Measurements from ENCODE around the gene PLEKHJ1. TPM values are rescaled to one million over a fixed set of nuclear protein-coding genes. Genes with fewer than 3 reads are reported as not detected.

PLEKHJ1 gene
- total RNA-seq, 1 donor from 2014 or later: 116 TPM

- Mint-ChIP-seq H3K27ac (peak overlapping the region; percentile 67), H3K4me1 (ENCODE audit: low read depth) (peaks cover 27% of the 10 kb centered on the region), H3K27me3 (no peaks in the 10 kb centered on the region), H3K36me3 (ENCODE audit: insufficient read depth) (peaks cover 8% of the 10 kb centered on the region), H3K4me3 (ENCODE audit: low read depth) (peak overlapping the region; percentile 21), H3K9me3 (ENCODE audit: low read depth) (no peaks in the 10 kb centered on the region)
- TF ChIP-seq, protein P1, sequence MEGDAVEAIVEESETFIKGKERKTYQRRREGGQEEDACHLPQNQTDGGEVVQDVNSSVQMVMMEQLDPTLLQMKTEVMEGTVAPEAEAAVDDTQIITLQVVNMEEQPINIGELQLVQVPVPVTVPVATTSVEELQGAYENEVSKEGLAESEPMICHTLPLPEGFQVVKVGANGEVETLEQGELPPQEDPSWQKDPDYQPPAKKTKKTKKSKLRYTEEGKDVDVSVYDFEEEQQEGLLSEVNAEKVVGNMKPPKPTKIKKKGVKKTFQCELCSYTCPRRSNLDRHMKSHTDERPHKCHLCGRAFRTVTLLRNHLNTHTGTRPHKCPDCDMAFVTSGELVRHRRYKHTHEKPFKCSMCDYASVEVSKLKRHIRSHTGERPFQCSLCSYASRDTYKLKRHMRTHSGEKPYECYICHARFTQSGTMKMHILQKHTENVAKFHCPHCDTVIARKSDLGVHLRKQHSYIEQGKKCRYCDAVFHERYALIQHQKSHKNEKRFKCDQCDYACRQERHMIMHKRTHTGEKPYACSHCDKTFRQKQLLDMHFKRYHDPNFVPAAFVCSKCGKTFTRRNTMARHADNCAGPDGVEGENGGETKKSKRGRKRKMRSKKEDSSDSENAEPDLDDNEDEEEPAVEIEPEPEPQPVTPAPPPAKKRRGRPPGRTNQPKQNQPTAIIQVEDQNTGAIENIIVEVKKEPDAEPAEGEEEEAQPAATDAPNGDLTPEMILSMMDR (IDR thresholded peaks at IDR 0.05; ENCODE audit: unreplicated experiment): no peak
- DNase-seq (ENCODE audit: low spot score, unreplicated experiment): no peak
Observed at GRCh38 chr19:2242816-2243215, 6.7 kb upstream of the PLEKHJ1 start.

DNA sequence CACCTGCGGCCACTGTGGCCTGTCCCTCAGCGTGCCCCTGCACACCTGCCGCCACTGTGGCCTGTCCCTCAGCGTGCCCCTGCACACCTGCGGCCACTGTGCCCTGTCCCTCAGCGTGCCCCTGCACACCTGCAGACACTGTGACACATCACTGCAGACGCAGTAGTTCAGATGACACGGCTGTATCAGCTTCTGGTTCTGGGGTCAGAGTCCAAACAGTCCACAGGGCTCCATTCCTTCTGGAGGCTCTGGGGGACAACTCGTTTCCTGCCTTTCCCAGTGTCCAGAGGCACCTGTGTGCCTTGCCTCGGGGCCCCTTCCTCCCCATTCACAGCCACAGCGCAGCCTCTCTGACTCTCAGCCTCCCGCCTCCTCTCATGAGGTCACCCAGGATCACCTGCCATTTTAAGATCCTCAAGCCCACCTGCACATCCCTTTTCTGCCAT, 6.0 kb upstream of the PLEKHJ1 start:
- Mint-ChIP-seq H3K27me3 (no peaks in the 10 kb centered on the region), H3K27ac (peak overlapping the region; percentile 64), H3K36me3 (ENCODE audit: insufficient read depth) (peaks cover 8% of the 10 kb centered on the region), H3K4me3 (ENCODE audit: low read depth) (no peak overlapping the region), H3K4me1 (ENCODE audit: low read depth) (peaks cover 30% of the 10 kb centered on the region), H3K9me3 (ENCODE audit: low read depth) (no peaks in the 10 kb centered on the region)
- TF ChIP-seq, protein P1 (IDR thresholded peaks at IDR 0.05; ENCODE audit: unreplicated experiment): no peak
- DNase-seq (ENCODE audit: low spot score, unreplicated experiment): no peak

DNA sequence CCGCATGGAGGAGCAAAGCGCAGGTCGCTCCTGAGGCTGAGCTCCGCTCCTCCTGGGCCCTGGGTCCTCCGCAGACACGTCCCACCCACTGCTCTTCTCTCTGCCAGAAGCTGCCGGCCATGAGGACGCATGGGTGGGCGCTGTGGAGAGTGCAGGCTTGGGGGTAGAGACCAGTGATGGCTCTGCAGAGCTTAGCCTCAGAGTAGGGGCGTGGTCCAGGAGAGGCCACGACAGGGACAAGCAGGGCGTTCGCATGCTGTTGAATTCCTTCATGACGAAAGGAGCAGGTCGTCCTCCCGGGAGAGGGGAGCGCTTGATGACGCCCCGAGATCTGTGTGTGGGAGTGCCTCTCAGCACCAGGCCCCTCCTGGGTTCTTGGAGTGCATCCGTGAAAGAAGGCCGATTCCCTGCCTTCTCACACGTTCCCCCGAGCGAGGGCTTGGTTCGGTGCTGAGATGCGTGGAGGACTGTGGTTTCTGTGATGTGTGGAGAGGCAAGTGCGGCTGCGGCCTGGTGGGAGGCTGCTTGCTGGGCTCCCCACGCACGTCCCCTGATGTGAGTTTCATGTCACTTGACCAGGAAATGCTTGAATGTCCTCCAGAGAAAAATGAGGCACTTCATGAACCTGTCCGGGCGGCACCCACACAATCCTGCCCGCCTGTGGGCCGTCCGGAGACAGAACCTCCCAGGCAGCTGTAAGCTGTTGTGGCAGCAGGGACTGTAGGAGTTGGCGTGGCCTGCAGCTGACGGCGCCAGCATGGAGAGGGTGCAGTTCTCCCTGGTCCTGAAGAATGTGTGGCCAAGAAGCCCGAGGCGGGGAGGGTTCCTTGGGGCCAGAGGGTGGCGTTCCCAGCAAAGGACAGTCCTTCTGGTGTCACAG, 5.0 kb upstream of the PLEKHJ1 start:
- H3K36me3 Mint-ChIP-seq (ENCODE audit: insufficient read depth): peaks cover 9% of the 10 kb centered on the region
- peaks cover 33% of the 10 kb centered on the region for H3K4me1 Mint-ChIP-seq (ENCODE audit: low read depth)
- peak overlapping the region; percentile 92 for H3K27ac Mint-ChIP-seq
- H3K4me3 Mint-ChIP-seq (ENCODE audit: low read depth): peak overlapping the region; percentile 95
- H3K27me3 Mint-ChIP-seq: no peaks in the 10 kb centered on the region
- TF ChIP-seq, protein P1 (IDR thresholded peaks at IDR 0.05; ENCODE audit: unreplicated experiment): no peak
- H3K9me3 Mint-ChIP-seq (ENCODE audit: low read depth): no peaks in the 10 kb centered on the region
- no peak for DNase-seq (ENCODE audit: low spot score, unreplicated experiment)

DNA sequence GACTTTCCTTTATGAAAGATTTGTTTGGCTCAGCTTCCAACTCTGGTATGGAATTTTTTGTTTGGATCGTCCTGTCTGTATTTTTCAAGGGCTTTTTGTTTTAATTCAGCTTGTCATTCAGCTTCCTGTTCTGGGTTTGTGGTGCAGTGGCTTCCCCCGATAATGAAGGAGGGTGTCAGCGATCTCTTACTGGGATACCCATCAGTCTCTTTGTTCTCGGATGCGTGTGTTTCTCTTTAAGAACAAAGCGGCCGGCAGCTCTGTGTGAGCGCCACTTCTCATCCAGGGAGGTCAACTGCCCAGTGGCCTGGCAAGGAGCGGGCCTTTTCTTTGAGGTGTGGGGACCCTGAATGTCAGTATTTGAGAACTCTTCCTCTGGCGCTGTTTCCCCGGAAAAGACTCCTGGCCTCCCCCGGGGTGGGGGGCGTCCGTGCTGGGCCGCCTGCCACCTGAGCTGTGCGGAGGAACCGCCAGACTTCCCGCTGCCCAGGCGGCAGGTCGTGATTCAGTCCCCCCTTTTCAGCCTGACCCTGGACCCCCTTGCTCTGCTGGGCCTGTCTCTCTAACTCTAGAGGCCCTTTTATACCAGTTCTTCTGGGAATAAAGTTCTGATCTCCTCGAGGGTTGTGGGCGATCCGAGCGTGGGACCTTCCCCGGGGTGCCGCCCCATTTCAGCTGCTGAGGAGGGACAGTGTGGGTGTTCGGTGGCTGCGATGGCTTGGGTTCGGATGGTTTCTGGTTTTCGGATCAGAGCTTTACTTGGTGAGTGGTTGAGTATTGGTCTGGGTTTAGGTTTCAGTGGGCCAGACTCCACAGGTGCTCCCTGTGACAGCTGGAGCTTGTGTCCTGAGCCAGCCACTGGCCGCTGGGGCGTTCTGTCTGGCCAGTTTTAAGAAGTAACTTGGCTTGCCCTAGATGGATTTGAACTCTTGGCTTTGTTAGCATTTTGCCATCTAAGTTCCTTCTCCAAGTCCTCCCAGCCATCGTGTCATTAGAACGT, 3.9 kb upstream of the PLEKHJ1 start:
- H3K27me3 Mint-ChIP-seq: no peaks in the 10 kb centered on the region
- H3K4me1 Mint-ChIP-seq (ENCODE audit: low read depth): peaks cover 36% of the 10 kb centered on the region
- peaks cover 6% of the 10 kb centered on the region for H3K36me3 Mint-ChIP-seq (ENCODE audit: insufficient read depth)
- H3K4me3 Mint-ChIP-seq (ENCODE audit: low read depth): peak overlapping the region; percentile 95
- TF ChIP-seq, protein P1 (IDR thresholded peaks at IDR 0.05; ENCODE audit: unreplicated experiment): no peak
- peak overlapping the region; percentile 92 for H3K27ac Mint-ChIP-seq
- DNase-seq (ENCODE audit: low spot score, unreplicated experiment): no peak
- no peaks in the 10 kb centered on the region for H3K9me3 Mint-ChIP-seq (ENCODE audit: low read depth)

DNA sequence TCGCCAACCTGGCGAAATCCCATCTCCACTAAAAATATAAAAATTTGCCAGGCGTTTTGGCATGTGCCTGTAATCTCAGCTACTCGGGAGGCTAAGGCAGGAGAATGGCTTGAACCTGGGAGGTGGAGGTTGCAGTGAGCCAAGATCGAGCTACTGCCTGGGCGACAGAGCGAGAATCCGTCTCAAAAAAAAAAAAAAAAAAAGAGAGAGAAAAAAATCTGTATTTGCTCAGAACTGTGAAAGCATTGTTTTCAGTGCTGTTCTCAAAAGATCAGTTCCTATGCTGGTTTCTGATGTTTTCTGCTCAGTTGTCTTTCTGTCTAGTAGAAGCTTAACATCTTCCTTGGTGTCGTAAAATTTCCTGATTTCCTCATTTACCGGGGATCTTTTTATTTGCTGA, 3.0 kb upstream of the PLEKHJ1 start:
- peak overlapping the region; percentile 95 for H3K4me3 Mint-ChIP-seq (ENCODE audit: low read depth)
- H3K27ac Mint-ChIP-seq: peak overlapping the region; percentile 89
- no peak for DNase-seq (ENCODE audit: low spot score, unreplicated experiment)
- H3K27me3 Mint-ChIP-seq: no peaks in the 10 kb centered on the region
- peaks cover 4% of the 10 kb centered on the region for H3K36me3 Mint-ChIP-seq (ENCODE audit: insufficient read depth)
- TF ChIP-seq, protein P1 (IDR thresholded peaks at IDR 0.05; ENCODE audit: unreplicated experiment): no peak
- H3K4me1 Mint-ChIP-seq (ENCODE audit: low read depth): peaks cover 40% of the 10 kb centered on the region
- H3K9me3 Mint-ChIP-seq (ENCODE audit: low read depth): no peaks in the 10 kb centered on the region

Measured in progenitor cell of endocrine pancreas (in vitro differentiated cells).